PC-9 (cell line): ENCODE results near the gene LRIG3. TPM values are rescaled to one million over a fixed set of nuclear protein-coding genes. Genes with fewer than 3 reads are reported as not detected.

ENCODE experiments used
- BruUV-seq: library from RNA; stranded (reverse); fragments of 400-500 nt; replicated peaks from 2 replicates; lab custom pipeline; 2021; lab: Mats Ljungman, UMichigan
- CTCF ChIA-PET: fragments of 300-600 bp; sonication (Branson Sonifier 250); formaldehyde crosslinking; loops from one replicate; lab custom pipeline; 2022; ENCODE audit warnings: antibody characterized with exemption; lab: Charles Lee
- POLR2A ChIA-PET: fragments of 300-600 bp; sonication (Branson Sonifier 250); formaldehyde crosslinking; loops from one replicate; lab custom pipeline; 2022; ENCODE audit warnings: antibody characterized with exemption; ENCODE audit not compliant: unreplicated experiment; lab: Charles Lee
- DNase-seq, 2 experiments: peaks; one replicate each; pipeline versions ENCODE4 v3.0.0 to v3.0.0-alpha.2; 2015 to 2022; ENCODE audit warnings: mixed read lengths in 1 of 2
- H2AFZ ChIP-seq: fragments of 200-600 bp; sonication (generic); 2 replicates; pipeline ENCODE4 v1.8.1; 2017; ENCODE audit warnings: antibody characterized with exemption
- H3F3A ChIP-seq: fragments of 200-600 bp; sonication (generic); 2 replicates; pipeline ENCODE4 v1.8.1; 2017; ENCODE audit warnings: antibody characterized with exemption, mild to moderate bottlenecking, low read depth; ENCODE audit not compliant: insufficient read depth
- H3K27ac ChIP-seq: fragments of 200-600 bp; sonication (generic); 2 replicates; pipeline ENCODE4 v1.6.1; 2016; ENCODE audit warnings: mixed run types
- H3K27me3 ChIP-seq: fragments of 200-600 bp; sonication (generic); 2 replicates; pipeline ENCODE4 v1.6.1; 2016; ENCODE audit warnings: low read depth, mixed run types; ENCODE audit not compliant: insufficient read depth
- H3K36me3 ChIP-seq: fragments of 200-600 bp; sonication (generic); 2 replicates; pipeline ENCODE4 v1.6.1; 2016; ENCODE audit warnings: low read depth, mixed run types
- H3K4me1 ChIP-seq: fragments of 200-600 bp; sonication (generic); replicated peaks from 2 replicates; pipeline ENCODE4 v1.6.1; 2016; ENCODE audit warnings: mixed run types; ENCODE audit not compliant: insufficient read depth
- H3K4me2 ChIP-seq: fragments of 200-600 bp; sonication (generic); 2 replicates; pipeline ENCODE4 v1.6.1; 2017; ENCODE audit warnings: mixed run types
- H3K4me3 ChIP-seq: fragments of 200-600 bp; sonication (generic); 2 replicates; pipeline ENCODE4 v1.6.1; 2016; ENCODE audit warnings: mixed run types
- H3K79me2 ChIP-seq: fragments of 200-600 bp; sonication (generic); 2 replicates; pipeline ENCODE4 v1.6.1; 2017; ENCODE audit warnings: low read depth, mixed run types
- H3K9me2 ChIP-seq: fragments of 200-600 bp; sonication (generic); 2 replicates; pipeline ENCODE4 v1.8.1; 2017; ENCODE audit warnings: mild to moderate bottlenecking; ENCODE audit not compliant: insufficient read depth
- H3K9me3 ChIP-seq: fragments of 200-600 bp; sonication (generic); 2 replicates; pipeline ENCODE4 v1.8.1; 2016; ENCODE audit warnings: low read depth; ENCODE audit not compliant: insufficient read depth
- H4K20me1 ChIP-seq: fragments of 200-600 bp; sonication (generic); 2 replicates; pipeline ENCODE4 v1.8.1; 2017; ENCODE audit not compliant: insufficient read depth
- EZH2 ChIP-seq: fragments of 200-600 bp; sonication (generic); IDR thresholded peaks from 2 replicates; pipeline ENCODE4 v1.8.0; 2017; ENCODE audit warnings: antibody characterized with exemption, low read depth
- intact Hi-C: fragments of 100-400 bp; cut with micrococcal nuclease; formaldehyde crosslinking; loops from one replicate; pipeline ENCODE4 v1.10.0; 2022; ENCODE audit not compliant: unreplicated experiment
- total RNA-seq: library from RNA; stranded (reverse); gene quantifications from 2 replicates; pipeline ENCODE4 v1.2.3, GENCODE V29; 2021
- TF ChIP-seq, protein P1 (sequence below): fragments of 200-600 bp; sonication (generic); conservative IDR thresholded peaks from 2 replicates; pipeline ENCODE4 v1.6.1; 2017; ENCODE audit warnings: mixed run types, antibody characterized with exemption, mild to moderate bottlenecking, moderate library complexity

LRIG3 gene
- total RNA-seq, 1 experiment from 2014 or later: 10.6 TPM

DNA sequence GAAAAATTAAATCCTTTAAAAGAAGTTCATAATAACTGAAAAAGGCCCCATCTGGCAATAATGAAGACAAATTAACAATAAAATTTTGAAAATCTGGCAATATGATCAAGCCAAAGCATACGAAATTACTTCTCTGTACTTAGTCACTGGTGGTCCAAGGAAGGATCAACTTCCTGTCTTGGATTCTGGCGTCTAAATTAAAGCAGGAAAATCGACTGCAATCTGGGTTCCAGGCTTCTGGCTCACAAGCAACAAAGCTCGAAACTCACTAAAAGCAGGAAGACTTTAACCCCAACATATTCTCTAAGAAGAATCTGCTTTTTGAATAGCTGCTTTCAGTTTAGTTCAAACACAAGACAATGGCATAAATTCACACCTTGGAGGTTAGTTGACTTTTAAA, 49.7 kb downstream of the LRIG3 start:
- no peaks in the 10 kb centered on the region for H3K9me3 ChIP-seq
- H3K4me2 ChIP-seq: no peak overlapping the region
- ChIA-PET POLR2A (no interaction called here), CTCF (no interaction called here)
- H2AFZ ChIP-seq: no peak overlapping the region
- TF ChIP-seq EZH2: no peak
- TF ChIP-seq, protein P1, sequence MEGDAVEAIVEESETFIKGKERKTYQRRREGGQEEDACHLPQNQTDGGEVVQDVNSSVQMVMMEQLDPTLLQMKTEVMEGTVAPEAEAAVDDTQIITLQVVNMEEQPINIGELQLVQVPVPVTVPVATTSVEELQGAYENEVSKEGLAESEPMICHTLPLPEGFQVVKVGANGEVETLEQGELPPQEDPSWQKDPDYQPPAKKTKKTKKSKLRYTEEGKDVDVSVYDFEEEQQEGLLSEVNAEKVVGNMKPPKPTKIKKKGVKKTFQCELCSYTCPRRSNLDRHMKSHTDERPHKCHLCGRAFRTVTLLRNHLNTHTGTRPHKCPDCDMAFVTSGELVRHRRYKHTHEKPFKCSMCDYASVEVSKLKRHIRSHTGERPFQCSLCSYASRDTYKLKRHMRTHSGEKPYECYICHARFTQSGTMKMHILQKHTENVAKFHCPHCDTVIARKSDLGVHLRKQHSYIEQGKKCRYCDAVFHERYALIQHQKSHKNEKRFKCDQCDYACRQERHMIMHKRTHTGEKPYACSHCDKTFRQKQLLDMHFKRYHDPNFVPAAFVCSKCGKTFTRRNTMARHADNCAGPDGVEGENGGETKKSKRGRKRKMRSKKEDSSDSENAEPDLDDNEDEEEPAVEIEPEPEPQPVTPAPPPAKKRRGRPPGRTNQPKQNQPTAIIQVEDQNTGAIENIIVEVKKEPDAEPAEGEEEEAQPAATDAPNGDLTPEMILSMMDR: no peak
- no peak overlapping the region for H3K4me3 ChIP-seq
- intact Hi-C loops: no loop called here
- no peaks in the 10 kb centered on the region for H3K9me2 ChIP-seq
- DNase-seq: no peak
- H3F3A ChIP-seq: no peaks in the 10 kb centered on the region
- H3K79me2 ChIP-seq: no peaks in the 10 kb centered on the region
- no peaks in the 10 kb centered on the region for H3K27me3 ChIP-seq
- H3K4me1 ChIP-seq: no peaks in the 10 kb centered on the region
- H4K20me1 ChIP-seq: no peaks in the 10 kb centered on the region
- H3K36me3 ChIP-seq: peaks cover 31% of the 10 kb centered on the region; the same call in 1 of the 2 replicates
- BruUV-seq: no TSS peak
- H3K27ac ChIP-seq: no peak overlapping the region

DNA sequence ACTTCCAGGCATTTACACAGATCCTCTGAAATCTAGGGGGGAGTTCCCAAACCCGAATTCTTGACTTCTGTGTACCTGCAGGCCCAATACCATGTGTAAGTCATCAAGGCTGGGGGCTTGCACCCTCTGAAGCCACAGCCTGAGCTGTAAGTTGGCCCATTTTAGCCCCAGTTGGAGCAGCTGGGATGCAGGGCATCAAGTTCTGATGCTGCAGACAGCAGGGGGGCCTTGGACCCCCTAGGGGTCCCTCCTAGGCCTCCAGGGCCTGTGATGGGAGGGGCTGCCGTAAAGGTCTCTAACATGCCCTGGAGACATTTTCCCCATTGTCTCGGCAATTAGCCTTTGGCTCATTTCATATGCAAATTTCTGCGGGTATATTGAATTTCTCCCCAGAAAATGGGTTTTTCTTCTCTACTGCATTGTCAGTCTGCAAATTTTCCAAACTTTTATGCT, 59.5 kb downstream of the LRIG3 start:
- BruUV-seq: no TSS peak
- H3K4me3 ChIP-seq: no peak overlapping the region
- no peaks in the 10 kb centered on the region for H3K27me3 ChIP-seq
- no peaks in the 10 kb centered on the region for H3K36me3 ChIP-seq
- no peak overlapping the region for H3K27ac ChIP-seq
- H3K9me2 ChIP-seq: no peaks in the 10 kb centered on the region
- CTCF ChIA-PET: no interaction called here
- no peaks in the 10 kb centered on the region for H3K79me2 ChIP-seq
- H2AFZ ChIP-seq: no peak overlapping the region
- POLR2A ChIA-PET: no interaction called here
- H3K9me3 ChIP-seq: no peaks in the 10 kb centered on the region
- intact Hi-C loops: no loop called here
- no peak for DNase-seq
- no peaks in the 10 kb centered on the region for H4K20me1 ChIP-seq
- peaks cover 17% of the 10 kb centered on the region for H3K4me1 ChIP-seq
- TF ChIP-seq, protein P1: no peak
- TF ChIP-seq EZH2: no peak
- no peak overlapping the region for H3K4me2 ChIP-seq
- no peaks in the 10 kb centered on the region for H3F3A ChIP-seq

DNA sequence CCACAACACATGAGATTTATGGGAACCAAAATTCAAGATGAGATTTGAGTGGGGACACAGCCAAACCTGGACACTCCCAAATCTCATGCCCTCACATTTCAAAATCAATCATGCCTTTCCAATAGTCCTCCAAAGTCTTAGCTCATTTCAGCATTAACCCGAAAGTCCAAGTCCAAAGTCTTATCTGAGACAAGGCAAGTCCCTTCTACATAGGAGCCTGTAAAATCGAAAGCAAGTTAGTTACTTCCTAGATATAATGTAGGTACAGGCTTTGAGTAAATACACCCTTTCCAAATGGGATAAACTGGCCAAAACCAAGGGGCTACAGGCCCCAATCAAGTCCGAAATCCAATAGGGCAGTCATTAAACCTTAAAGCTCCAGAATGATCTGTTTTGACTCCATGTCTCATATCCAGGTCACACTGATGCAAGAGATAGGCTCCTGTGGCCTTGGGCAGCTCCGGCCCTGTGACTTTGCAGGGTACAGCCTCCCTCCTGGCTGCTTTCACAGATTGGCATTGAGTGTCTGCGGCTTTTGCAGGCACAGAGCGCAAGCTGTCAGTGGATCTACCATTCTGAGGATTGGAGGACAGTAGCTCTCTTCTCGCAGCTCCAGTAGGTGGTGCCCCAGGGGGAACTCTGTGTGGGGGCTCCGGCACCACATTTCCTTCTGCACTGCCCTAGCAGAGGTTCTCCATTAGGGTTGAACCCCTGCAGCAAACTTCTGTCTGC, 60.1 kb downstream of the LRIG3 start:
- no peak for TF ChIP-seq EZH2
- TF ChIP-seq, protein P1: no peak
- no peaks in the 10 kb centered on the region for H3K79me2 ChIP-seq
- H2AFZ ChIP-seq: no peak overlapping the region
- CTCF ChIA-PET: no interaction called here
- no peak for DNase-seq
- H3K4me1 ChIP-seq: peaks cover 23% of the 10 kb centered on the region
- H3K4me2 ChIP-seq: no peak overlapping the region
- intact Hi-C loops: no loop called here
- no peaks in the 10 kb centered on the region for H3K36me3 ChIP-seq
- no peaks in the 10 kb centered on the region for H4K20me1 ChIP-seq
- H3K4me3 ChIP-seq: no peak overlapping the region
- no peaks in the 10 kb centered on the region for H3K9me3 ChIP-seq
- 0 out of 2 replicates have a peak, but pooled peaks cover 2% of the 10 kb centered on the region for H3F3A ChIP-seq
- no peaks in the 10 kb centered on the region for H3K27me3 ChIP-seq
- no peaks in the 10 kb centered on the region for H3K9me2 ChIP-seq
- no peak overlapping the region for H3K27ac ChIP-seq
- no TSS peak for BruUV-seq
- POLR2A ChIA-PET: no interaction called here
